ENCODE results near the gene USP35. TPM values are rescaled to one million over a fixed set of nuclear protein-coding genes. Genes with fewer than 3 reads are reported as not detected.

USP35 gene
- total RNA-seq, 1 donor from 2014 or later = 6.6 TPM

- no peak for DNase-seq (ENCODE audit: low read depth)
- H3K36me3 ChIP-seq (ENCODE audit: control insufficient read depth, insufficient read depth, low read length) = no peaks in the 10 kb centered on the region
- no peak overlapping the region for H3K4me3 ChIP-seq (ENCODE audit: low read depth, low read length)
- no peak for TF ChIP-seq CTCF (IDR thresholded peaks at IDR 0.05; ENCODE audit: insufficient read depth, low read length, poor library complexity, severe bottlenecking)
- no peaks in the 10 kb centered on the region for H3K27me3 ChIP-seq (ENCODE audit: control insufficient read depth, insufficient read depth, low read length)
These were observed 55.4 kb downstream of the USP35 start for GRCh38 chr11:78244080-78244479.

GRCh38 chr11:78244546-78245255 lies 56.0 kb downstream of the USP35 start:
- Histone ChIP-seq H3K27me3 (ENCODE audit: control insufficient read depth, insufficient read depth, low read length) (no peaks in the 10 kb centered on the region), H3K4me3 (ENCODE audit: low read depth, low read length) (no peak overlapping the region), H3K36me3 (ENCODE audit: control insufficient read depth, insufficient read depth, low read length) (no peaks in the 10 kb centered on the region)
- no peak for DNase-seq (ENCODE audit: low read depth)
- TF ChIP-seq CTCF (IDR thresholded peaks at IDR 0.05; ENCODE audit: insufficient read depth, low read length, poor library complexity, severe bottlenecking) = no peak

- no peak for DNase-seq (ENCODE audit: low read depth)
- H3K36me3 ChIP-seq (ENCODE audit: control insufficient read depth, insufficient read depth, low read length) = no peaks in the 10 kb centered on the region
- H3K4me3 ChIP-seq (ENCODE audit: low read depth, low read length) = no peak overlapping the region
- TF ChIP-seq CTCF (IDR thresholded peaks at IDR 0.05; ENCODE audit: insufficient read depth, low read length, poor library complexity, severe bottlenecking) = no peak
- no peaks in the 10 kb centered on the region for H3K27me3 ChIP-seq (ENCODE audit: control insufficient read depth, insufficient read depth, low read length)
These were observed 59.5 kb downstream of the USP35 start for GRCh38 chr11:78248191-78248590.

- TF ChIP-seq CTCF (IDR thresholded peaks at IDR 0.05; ENCODE audit: insufficient read depth, low read length, poor library complexity, severe bottlenecking) = no peak
- no peak overlapping the region for H3K4me3 ChIP-seq (ENCODE audit: low read depth, low read length)
These were observed 60.2 kb downstream of the USP35 start for GRCh38 chr11:78248903-78249302.

GRCh38 chr11:78250099-78250498 lies 61.4 kb downstream of the USP35 start:
- no peak for TF ChIP-seq CTCF (IDR thresholded peaks at IDR 0.05; ENCODE audit: insufficient read depth, low read length, poor library complexity, severe bottlenecking)
- Histone ChIP-seq H3K27me3 (ENCODE audit: control insufficient read depth, insufficient read depth, low read length) (no peaks in the 10 kb centered on the region), H3K4me3 (ENCODE audit: low read depth, low read length) (no peak overlapping the region), H3K36me3 (ENCODE audit: control insufficient read depth, insufficient read depth, low read length) (no peaks in the 10 kb centered on the region)
- no peak for DNase-seq (ENCODE audit: low read depth)

More at GRCh38 chr11:78248903-78249302, 60.2 kb downstream of the USP35 start:
- Histone ChIP-seq H3K36me3 (ENCODE audit: control insufficient read depth, insufficient read depth, low read length) (no peaks in the 10 kb centered on the region), H3K27me3 (ENCODE audit: control insufficient read depth, insufficient read depth, low read length) (no peaks in the 10 kb centered on the region)
- no peak for DNase-seq (ENCODE audit: low read depth)

All from kidney epithelial cell (primary cell).